ENCODE data around the gene PCSK6.

GRCh38 chr15:101342056-101342455 lies 147.5 kb downstream of the PCSK6 start:
- TF ChIP-seq CTCF (IDR thresholded peaks at IDR 0.05), result no peak
- no peak for TF ChIP-seq TEAD4 (CRISPR knock-in tag; IDR thresholded peaks at IDR 0.05)
- no peak for TF ChIP-seq USF1 (CRISPR knock-in tag; IDR thresholded peaks at IDR 0.05)
- no peak for TF ChIP-seq PRDM15 (CRISPR knock-in tag; IDR thresholded peaks at IDR 0.05)
- TF ChIP-seq MLX (CRISPR knock-in tag; IDR thresholded peaks at IDR 0.05), result no peak
- no peak for TF ChIP-seq ZMAT4 (CRISPR knock-in tag; IDR thresholded peaks at IDR 0.05)
- no peak for TF ChIP-seq E2F5 (CRISPR knock-in tag; IDR thresholded peaks at IDR 0.05)
- TF ChIP-seq ZBTB21 (CRISPR knock-in tag; IDR thresholded peaks at IDR 0.05; ENCODE audit: borderline replicate concordance), result no peak
- TF ChIP-seq FOXK1 (CRISPR knock-in tag; IDR thresholded peaks at IDR 0.05), result no peak
- no peak for TF ChIP-seq E2F1 (CRISPR knock-in tag; IDR thresholded peaks at IDR 0.05)
- TF ChIP-seq CREB1 (CRISPR knock-in tag; IDR thresholded peaks at IDR 0.05), result no peak
